Measurements from ENCODE around the gene OPRD1. TPM values are rescaled to one million over a fixed set of nuclear protein-coding genes. Genes with fewer than 3 reads are reported as not detected.
A peak's percentile ranks its signal among the peaks of the same experiment; 100 is the strongest.

Gene OPRD1
- polyA plus RNA-seq, 1 of the 3 experiments (the other 2 are of a cell fraction) = 0.07 TPM

DNA sequence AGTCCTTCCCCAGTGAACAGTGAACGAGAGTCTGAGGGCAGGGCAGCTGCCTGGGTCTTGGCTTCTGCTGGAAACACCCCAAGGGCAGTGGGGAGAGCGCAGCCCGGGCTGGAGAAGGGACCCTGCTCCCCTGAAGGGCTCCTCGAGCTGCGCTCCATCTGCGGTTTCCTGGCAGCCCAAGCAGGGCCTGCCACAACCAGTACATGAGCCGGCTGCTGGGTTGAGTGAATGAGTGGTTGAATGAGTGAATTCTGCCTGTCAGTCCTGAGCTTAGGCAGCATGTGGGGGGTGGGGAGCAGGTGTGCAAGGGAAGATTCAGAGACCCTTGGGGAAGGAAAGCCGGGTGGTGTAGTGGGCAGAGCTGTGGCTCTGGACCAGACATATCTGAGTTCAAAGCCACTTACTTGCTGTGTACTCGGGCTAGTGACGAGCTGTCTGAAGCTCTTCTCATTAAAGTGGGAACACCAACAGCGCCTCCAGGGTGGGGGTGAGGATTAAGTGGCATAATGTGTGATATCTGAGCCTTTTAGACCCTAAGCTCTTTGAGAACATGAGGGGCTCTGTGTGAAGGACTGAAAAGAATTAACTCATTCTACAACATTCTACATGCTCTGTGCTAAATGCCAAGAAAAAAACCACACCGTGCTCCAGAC lies 3.7 kb downstream of the OPRD1 start:
- Histone ChIP-seq H3K4me2 (no peak overlapping the region), H3K79me2 (ENCODE audit: insufficient read depth) (no peaks in the 10 kb centered on the region), H3K9me3 (no peaks in the 10 kb centered on the region), H3F3A (replicated peaks; ENCODE audit: insufficient read depth) (no peaks in the 10 kb centered on the region), H3K27ac (ENCODE audit: low read depth in 2 of 2, low read length in 1 of 2) (peak overlapping the region in 1 of 2 experiments; percentile 64; a peak in 1 of 4 replicates), H3K36me3 (replicated peaks in 1 of 2; ENCODE audit: control insufficient read depth in 1 of 2, insufficient read depth in 2 of 2, low read length in 1 of 2) (no peaks in the 10 kb centered on the region), H3K9ac (no peak overlapping the region), H2AFZ (ENCODE audit: low read depth) (no peak overlapping the region), H3K27me3 (ENCODE audit: insufficient read depth) (peaks cover 10% of the 10 kb centered on the region), H4K20me1 (ENCODE audit: insufficient read depth) (no peaks in the 10 kb centered on the region), H3K4me1 (ENCODE audit: control insufficient read depth in 1 of 2, insufficient read depth in 2 of 2, low read depth in 1 of 2, low read length in 1 of 2) (peaks cover 0 to 53% of the 10 kb centered on the region in 2 experiments; a peak in 1 of 4 replicates), H3K4me3 (ENCODE audit: low read depth in 2 of 2, low read length in 1 of 2) (no peak overlapping the region), H3K9me2 (no peaks in the 10 kb centered on the region)
- ChIA-PET POLR2A (interaction anchor here (0.7 to 1.3 kb wide), 3 partner anchors 30 to 167 kb away, joined by 3 read pairs; partner anchors contain the start of gene RNU11), CTCF (interaction anchor here (1.1 to 13.7 kb wide), 7 partner anchors 16 to 218 kb away, joined by 3 to 101 read pairs (median 5); no protein-coding TSS in a partner anchor)
- DNase-seq = peak; percentile 47
- 77% methylated on average over 6 of the region's 12 CpGs for WGBS (ENCODE audit: low lambda C conversion rate)
- TF ChIP-seq GATA2 (CRISPR knock-in tag; IDR thresholded peaks at IDR 0.05) (0 out of 2 replicates have a peak, but pooled peaks have one; percentile 15), RXRA (IDR thresholded peaks at IDR 0.05; ENCODE audit: borderline replicate concordance, low read depth) (no peak)

DNA sequence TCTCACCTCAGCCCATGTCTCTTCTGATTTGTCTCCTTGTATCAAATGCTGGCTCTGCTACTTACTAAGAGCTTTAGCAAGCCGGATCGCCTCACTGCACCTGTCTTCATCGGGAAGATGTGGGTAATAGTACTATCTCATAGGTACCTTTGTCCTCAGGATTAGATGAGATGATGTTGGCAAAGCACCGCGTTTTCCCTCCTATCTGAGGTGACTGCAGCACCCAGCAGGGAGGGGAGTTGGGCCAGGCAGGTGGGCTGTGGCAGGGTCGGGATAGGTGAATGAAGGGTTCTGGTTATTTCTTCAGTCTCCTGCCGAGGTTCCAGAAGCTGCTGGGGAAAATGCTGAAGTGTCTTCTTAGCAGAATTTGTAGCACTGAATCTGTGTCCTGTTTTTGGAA lies 5.2 kb downstream of the OPRD1 start:
- H2AFZ ChIP-seq (ENCODE audit: low read depth) = no peak overlapping the region
- no peaks in the 10 kb centered on the region for H4K20me1 ChIP-seq (ENCODE audit: insufficient read depth)
- H3K36me3 ChIP-seq (replicated peaks in 1 of 2; ENCODE audit: control insufficient read depth in 1 of 2, insufficient read depth in 2 of 2, low read length in 1 of 2) = no peaks in the 10 kb centered on the region
- H3K4me3 ChIP-seq (ENCODE audit: low read depth in 2 of 2, low read length in 1 of 2) = no peak overlapping the region
- no peak overlapping the region for H3K9ac ChIP-seq
- WGBS (ENCODE audit: low lambda C conversion rate) = 70% methylated on average over 7 of the region's 7 CpGs
- no peak for TF ChIP-seq JUND (IDR thresholded peaks at IDR 0.05)
- no peak for TF ChIP-seq ELF1 (IDR thresholded peaks at IDR 0.05)
- TF ChIP-seq, protein P1, sequence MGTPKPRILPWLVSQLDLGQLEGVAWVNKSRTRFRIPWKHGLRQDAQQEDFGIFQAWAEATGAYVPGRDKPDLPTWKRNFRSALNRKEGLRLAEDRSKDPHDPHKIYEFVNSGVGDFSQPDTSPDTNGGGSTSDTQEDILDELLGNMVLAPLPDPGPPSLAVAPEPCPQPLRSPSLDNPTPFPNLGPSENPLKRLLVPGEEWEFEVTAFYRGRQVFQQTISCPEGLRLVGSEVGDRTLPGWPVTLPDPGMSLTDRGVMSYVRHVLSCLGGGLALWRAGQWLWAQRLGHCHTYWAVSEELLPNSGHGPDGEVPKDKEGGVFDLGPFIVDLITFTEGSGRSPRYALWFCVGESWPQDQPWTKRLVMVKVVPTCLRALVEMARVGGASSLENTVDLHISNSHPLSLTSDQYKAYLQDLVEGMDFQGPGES (IDR thresholded peaks at IDR 0.05; ENCODE audit: low read depth, low read length) = no peak
- no peak for TF ChIP-seq USF2 (IDR thresholded peaks at IDR 0.05; ENCODE audit: borderline replicate concordance, low read depth, low read length)
- TF ChIP-seq SIN3A (IDR thresholded peaks at IDR 0.05; ENCODE audit: borderline replicate concordance, low read depth, low read length) = no peak
- TF ChIP-seq RXRA (IDR thresholded peaks at IDR 0.05; ENCODE audit: borderline replicate concordance, low read depth) = no peak
- TF ChIP-seq CTCF (IDR thresholded peaks at IDR 0.05) = no peak
- TF ChIP-seq RCOR1 (IDR thresholded peaks at IDR 0.05; ENCODE audit: low read length) = no peak
- no peak for TF ChIP-seq ZBTB33 (IDR thresholded peaks at IDR 0.05; ENCODE audit: borderline replicate concordance, low read depth)
- no peak for TF ChIP-seq TEAD4 (IDR thresholded peaks at IDR 0.05; ENCODE audit: borderline replicate concordance, insufficient read depth)
- TF ChIP-seq CHD2 (IDR thresholded peaks at IDR 0.05; ENCODE audit: low read length, partially characterized antibody) = no peak
- no peak for TF ChIP-seq MAX (IDR thresholded peaks at IDR 0.05; ENCODE audit: low read depth)
- TF ChIP-seq EP300 (IDR thresholded peaks at IDR 0.05; ENCODE audit: borderline replicate concordance in 1 of 2, low read depth in 1 of 2, low read length in 1 of 2) = no peak
- TF ChIP-seq TCF12 (IDR thresholded peaks at IDR 0.05) = no peak
- TF ChIP-seq RFX5 (IDR thresholded peaks at IDR 0.05; ENCODE audit: low read length) = no peak
- no peak overlapping the region for H3K27ac ChIP-seq (ENCODE audit: low read depth in 2 of 2, low read length in 1 of 2)
- H3F3A ChIP-seq (replicated peaks; ENCODE audit: insufficient read depth) = no peaks in the 10 kb centered on the region
- peaks cover 0 to 54% of the 10 kb centered on the region in 2 experiments; a peak in 1 of 4 replicates for H3K4me1 ChIP-seq (ENCODE audit: control insufficient read depth in 1 of 2, insufficient read depth in 2 of 2, low read depth in 1 of 2, low read length in 1 of 2)
- H3K79me2 ChIP-seq (ENCODE audit: insufficient read depth) = no peaks in the 10 kb centered on the region
- no peaks in the 10 kb centered on the region; the same call in none of the 2 replicates for H3K27me3 ChIP-seq (ENCODE audit: insufficient read depth)
- DNase-seq = no peak
- POLR2A ChIA-PET = no interaction called here
- CTCF ChIA-PET = interaction anchor here (1.0 to 13.7 kb wide), 4 partner anchors 20 to 60 kb away, joined by 5 to 101 read pairs (median 8); no protein-coding TSS in a partner anchor
- H3K9me2 ChIP-seq = no peaks in the 10 kb centered on the region
- H3K9me3 ChIP-seq = no peaks in the 10 kb centered on the region
- H3K4me2 ChIP-seq = no peak overlapping the region
